HG03025 (cell line): ENCODE measurements around the gene UBR4.

ENCODE experiments used
- ATAC-seq: cut with Tn5 transposase; IDR thresholded peaks from one replicate; pipeline ENCODE4 v1.9.1; 2021; ENCODE audit warnings: mild to moderate bottlenecking, moderate library complexity; ENCODE audit not compliant: unreplicated experiment, low FRiP score

Gene UBR4

DNA sequence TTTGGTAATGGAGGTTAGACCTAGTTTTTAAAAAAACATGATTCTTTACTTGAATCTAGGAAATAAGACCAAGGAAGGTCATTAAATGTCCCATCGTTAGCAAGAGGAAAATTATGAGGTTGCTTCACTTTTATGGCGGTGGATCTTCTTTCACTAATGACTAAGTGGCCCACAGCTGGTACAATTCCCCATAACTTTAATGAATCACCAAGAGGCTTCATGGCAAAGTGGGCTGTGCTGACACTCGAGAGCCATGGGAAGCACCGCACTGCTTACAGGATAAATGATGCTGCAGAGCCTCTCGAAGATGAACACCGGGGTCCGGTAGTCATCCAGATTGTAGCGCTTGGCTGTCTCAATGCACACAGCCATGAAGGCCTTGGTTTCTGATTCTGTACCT, 108.8 kb downstream of the UBR4 start:
- no peak for ATAC-seq

DNA sequence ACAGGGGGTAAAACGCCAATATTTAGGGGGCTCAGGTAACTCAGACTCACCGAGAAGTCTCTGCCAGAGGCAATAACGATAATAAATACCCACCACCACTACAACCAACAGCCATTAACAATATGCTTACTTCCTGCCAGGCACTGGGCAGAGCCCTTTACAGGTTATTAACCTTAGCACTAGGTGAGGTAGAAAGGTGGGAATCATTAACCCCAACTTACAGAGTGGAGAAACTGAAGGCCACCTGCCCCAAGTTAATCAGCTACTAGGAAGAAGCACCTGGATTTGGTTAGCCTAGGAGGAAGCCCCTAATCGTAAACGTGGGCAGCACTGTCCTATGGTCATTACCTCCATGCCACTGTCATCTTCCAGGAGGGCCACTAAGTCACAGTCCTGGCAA, 110.0 kb downstream of the UBR4 start:
- ATAC-seq, result no peak

DNA sequence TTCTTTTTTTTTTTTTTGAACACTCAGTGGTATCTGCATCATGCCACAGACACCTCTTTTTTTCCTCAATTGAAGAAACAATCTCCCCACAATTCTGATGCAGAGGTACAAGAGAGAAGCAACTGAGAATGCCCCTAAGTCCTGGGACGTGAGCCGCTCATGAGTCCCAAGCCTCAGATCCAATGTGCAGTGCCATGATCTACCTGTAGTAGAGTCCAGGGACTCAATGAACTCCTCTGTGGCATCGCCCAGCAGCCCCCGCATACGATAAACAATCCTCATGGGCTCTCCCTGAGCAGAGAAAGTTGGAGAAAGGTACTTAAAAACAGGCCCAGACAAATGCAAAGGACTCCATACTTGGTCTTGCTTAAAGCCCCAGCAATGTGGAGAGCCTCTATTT, 113.1 kb downstream of the UBR4 start:
- ATAC-seq, result no peak

DNA sequence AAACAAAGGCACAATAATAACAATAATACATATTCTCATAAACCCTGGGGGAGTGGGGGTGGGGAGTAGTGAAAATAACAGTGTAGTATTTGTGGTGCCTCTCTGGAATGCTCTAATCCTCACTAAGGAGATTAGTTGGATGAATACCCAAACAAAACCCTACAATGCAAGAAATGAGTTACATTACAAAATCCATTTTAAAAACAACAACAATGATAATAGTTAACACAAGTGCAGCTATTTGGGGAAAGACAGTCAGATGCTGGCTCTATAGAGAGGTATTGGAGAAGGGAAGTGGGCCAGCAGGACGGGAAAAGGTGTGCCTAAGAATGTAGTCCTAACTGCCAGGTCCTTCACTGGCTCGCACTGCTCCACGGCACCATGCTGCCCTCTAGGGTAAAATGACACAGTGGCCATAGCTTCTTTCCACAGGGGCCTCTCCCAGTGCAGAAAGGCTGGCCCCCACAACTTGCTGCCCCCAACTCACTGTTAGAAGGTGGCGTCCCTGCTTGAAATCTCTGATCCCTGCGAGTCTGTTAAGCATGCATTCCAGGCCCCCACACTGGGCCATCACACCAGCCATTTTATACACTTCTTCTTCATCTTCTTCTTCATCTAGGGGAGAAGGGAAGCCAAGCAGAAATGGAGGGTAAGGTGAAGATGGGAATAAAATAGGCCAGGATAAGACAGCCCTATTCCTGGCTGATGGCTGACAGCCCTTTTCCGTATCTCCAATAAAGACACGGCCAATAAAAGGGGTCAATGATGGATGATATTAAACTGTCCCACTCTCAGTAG, 113.8 kb downstream of the UBR4 start:
- no peak for ATAC-seq

DNA sequence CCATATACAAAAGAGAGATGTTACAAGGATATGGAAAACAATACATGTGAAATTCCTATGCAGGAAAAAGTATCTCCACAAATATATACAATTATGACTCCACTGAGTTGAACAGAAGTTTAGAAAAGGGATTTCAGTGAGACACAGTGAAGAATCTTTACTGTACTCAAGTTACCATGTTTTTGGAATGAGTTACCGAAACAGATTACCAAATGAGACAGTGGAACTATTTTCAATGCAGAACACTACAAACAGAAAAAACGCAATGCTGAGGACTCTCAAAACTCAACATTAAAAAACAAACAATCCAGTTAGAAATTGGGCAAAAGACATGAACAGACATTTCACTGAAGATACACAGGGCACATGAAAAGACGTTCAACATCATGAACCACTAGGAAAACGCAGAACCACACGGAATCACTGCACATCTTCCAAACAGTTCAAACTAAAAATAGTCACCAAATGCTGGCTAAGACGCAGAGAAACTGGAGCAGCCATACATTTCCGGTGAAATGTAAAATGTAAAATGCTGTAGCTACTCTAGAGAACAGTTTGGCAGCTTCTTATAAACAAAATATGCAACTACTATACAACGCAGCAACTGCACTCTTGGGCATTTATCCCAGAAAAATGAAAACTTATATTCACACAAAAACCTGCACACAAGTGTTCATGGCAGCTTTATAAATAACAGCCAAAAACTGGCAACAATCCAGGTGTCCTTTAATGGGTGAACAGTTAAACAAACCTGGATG, 118.7 kb downstream of the UBR4 start:
- no peak for ATAC-seq

DNA sequence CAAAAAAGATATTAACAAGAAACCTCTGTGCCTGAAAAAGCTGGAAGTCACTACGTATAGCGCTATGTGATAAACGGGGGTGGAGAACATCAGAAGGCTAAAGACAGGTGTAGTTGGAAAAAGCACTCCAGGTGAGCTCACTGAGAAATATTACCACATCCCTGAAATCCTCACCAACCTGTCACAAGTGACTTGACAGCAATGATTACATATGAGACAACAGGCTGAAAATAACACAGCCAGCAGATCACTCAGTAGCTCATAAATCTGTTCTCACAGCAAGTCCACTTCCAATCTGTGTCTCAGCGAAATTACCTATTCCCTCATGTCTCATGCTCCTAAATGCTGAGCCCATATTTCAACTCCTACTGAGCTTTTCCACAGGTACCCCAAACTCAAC, 120.5 kb downstream of the UBR4 start:
- no peak for ATAC-seq

DNA sequence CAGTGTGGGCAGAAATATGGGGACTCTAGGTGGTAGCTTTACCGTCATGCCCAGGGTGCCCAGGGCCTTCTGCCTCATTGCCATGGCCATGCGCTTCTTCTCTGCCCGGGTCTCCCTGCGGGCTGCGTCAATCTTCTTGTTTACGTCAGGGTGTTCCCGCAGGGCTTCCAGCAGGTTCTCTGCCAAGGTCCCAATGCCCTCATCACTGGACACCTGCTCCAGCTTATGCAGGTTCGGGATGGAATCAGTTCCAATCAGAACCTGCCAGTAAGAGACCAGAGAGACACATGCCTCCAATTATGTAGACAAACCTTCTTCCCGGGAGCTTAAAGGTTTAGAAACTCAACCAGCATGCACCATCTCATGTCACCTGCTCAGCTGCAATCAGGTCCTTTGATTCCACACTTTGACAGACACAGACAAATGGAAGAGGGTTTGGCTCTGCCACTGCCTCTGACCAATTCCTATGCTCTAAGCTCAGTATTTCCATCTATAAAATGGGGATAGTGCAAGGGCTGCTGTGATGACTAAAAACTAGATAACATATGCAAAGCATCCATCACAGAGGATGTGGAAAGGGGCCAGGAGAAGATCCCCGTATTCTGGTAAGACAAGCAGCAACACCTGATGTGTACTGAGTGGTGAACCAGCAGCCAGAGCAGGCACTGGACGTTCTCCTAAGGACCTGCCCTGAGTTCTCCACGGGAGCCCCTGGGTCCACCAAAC, 121.2 kb downstream of the UBR4 start:
- no peak for ATAC-seq

DNA sequence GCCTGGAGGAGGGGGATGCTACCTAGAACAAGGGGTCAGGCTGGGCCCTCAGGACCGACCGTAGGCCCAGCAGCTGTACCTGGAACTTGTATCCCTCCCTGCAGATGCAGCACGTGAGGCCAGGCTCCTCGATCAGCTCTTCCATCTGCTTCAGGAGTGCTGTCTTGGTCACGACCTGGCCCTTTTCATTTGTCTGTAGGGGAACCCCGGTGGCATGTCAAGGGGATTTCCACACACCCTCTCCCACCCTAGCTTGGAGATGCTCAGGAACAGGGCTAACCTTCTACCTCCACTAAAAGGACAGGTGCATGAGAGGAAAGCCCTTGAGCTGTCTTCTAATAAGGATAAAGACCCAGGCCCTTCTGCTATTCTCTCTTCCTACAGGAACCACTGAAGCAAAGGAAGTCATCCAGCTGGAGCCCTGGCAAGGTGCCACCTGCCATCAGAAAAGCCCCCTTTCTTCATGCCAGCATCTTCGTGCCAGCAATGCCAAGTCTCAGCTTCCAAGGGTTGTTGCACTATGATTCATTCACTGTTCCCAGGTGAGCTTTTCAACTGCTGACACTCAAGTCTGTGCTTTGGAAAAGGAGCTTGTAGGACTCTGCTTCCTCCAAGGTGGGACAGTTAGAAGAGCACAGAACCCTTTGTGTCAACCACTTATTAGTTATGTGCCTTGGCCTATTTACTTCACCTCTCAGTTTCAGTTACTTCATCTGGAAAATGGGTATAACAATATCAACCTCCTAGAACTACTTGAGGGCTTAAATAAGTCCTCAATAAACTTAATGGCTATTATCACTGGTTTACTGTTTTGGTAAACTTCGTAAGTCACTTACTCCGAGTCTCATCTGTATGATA, 122.1 kb downstream of the UBR4 start:
- ATAC-seq, result no peak

DNA sequence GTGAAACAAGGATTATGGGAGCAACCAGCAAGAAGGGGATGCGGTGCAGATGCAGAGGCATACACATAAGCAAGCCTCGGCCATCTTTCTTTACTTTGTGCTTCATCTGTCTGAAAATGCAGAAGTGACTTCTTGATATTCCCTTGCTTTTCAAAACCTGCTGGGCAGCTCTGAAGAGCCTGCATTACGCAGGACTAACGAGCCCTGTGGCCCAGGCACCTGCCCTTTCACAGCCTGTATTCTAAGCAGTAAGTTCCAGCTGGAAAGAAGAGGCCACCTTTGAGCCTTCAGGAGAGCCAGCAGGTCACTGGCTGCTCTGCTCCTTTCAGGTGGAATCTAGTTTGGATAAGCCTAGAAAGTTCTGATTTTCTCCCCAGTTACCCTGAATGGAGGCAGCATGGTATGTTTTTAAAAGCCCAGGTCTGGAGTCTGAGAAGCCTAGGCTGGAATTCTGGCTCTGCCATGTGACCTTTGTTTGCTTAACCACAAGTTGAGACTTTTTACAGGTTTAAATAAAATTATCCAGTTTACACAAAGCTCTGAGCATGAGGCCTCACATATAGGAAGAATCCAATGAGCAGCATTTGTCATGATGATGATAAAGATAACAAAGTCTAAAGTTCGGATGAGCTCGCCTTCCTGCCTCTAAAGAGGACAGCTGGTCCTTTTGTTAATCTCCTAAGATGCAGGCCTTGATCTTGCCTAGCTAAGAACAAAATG, 122.9 kb downstream of the UBR4 start:
- no peak for ATAC-seq

DNA sequence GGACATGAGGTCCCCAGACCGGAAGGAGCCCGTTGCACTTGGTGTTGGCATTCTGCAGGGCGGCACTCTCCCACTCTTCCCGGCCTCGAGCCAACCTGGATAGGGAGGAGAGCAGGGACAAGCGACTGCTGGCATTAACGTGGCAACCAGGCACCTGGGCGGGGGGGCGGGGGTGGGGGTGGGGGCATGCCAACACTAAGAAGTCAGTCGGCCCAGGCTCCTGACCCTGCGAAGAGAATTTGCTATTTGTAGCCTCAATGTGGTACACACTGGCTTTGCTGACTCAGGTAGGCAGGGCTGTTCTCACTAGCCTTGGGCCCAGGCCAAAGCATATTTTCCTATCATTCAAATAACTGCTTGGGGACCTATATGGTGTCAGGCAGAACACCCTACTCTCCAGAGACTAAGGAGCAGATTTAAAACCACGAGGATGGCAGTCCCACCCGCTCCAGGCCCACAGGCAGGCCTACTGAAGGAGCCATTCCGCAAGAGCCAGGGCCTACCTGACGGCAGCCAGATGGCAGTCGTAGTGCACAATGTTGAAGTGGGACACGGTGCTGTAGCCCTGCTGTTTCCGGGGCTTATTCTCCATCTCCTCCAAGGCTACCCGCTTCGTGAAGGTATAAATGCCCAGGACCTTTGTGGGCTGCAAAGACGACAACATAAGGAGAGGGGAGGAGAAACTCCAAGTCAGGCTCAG, 123.7 kb downstream of the UBR4 start:
- no peak for ATAC-seq

DNA sequence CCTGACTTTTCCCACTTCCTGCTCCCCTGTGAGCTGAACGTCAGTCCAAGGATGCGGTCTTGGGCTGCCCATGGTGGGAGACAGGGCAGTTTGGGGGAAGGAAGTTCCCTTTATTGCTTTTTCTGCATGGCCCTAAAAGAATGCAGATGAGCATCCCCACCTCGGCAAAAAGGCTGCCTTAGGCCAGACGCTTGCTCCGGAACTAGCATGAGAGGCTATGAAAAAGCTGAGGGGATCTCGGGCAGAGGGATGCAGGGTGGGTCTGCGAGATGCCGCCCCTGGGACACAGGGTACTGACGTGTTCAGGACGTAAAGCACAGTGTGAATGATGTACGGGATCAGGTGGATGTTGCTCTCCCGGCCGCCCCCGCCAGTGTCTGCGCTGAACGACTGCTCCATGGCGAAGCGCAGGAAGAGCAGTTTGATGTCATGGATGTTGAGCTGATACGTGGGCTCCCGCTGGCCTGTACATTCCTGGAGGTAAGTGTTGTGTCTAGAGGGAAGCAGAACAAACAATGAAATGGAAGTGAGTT, 125.8 kb downstream of the UBR4 start:
- ATAC-seq, result no peak

DNA sequence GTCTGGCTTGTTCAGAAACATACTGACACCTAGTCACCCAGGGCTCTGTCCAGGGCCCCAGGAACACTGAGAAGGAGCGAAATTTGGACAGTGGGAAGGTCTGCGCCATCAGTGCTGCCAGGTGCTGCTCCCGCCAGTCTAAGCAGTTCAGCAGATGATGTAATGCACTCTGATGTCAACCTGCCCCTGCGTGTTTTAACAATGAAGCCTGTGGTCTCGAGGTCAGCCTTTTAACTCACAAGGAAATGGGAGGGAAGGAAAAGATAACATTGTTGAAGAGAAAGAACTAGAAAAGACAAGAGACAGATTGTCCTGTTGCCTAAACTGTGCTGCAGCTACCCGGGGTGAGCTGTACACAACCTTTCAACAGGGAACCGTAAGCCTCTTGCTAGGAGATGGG, 127.0 kb downstream of the UBR4 start:
- no peak for ATAC-seq

DNA sequence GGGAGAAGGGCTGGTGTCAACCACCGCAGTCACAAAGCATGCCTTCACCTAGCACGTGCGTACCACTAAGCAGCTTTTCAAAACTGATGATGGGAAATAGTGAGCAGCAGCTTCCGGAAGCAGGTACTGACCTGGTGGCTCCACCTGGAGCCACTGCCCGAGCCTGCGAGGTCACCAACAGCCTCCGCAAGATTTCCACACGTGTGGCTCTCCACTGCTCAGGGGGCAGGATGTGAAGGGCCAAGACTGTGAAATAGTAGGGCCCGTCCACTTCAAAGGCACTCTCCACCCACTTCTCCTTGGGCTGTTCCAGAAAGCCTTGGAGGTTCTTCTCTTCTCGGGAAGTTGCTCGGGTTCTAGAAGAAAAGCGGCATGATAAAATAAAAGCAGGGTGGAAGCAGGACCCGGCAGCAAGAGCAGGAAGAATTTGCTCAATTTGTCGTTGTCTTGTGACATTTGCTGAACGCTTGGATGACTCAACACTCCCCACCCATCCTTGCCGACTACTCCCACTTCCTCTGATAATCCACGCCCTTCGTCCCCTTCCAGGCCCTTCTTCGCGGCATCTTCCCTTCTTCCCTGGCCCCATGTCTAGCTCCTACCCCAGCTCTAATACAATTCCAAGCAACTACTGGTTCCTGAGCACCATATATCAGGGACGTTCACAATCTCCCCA, 128.7 kb downstream of the UBR4 start:
- no peak for ATAC-seq

DNA sequence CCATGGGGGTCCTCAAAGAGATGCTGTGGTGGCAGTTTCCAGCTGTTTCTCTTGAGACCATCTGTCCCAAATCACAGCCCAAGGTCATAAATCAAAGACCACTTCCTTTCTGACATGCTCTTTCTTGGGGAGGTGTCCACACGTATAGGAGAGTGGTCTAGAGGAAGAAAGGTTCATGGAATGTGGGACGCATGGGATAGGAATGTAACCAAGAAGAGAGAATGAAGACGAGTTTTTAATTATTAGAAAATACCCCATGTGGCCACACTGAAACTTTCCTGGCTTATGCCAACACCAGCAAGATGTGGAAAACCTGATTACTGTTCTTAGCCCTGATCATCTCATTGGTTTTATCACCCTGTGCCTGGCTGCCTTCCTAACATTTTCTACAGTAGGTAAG, 129.3 kb downstream of the UBR4 start:
- no peak for ATAC-seq

DNA sequence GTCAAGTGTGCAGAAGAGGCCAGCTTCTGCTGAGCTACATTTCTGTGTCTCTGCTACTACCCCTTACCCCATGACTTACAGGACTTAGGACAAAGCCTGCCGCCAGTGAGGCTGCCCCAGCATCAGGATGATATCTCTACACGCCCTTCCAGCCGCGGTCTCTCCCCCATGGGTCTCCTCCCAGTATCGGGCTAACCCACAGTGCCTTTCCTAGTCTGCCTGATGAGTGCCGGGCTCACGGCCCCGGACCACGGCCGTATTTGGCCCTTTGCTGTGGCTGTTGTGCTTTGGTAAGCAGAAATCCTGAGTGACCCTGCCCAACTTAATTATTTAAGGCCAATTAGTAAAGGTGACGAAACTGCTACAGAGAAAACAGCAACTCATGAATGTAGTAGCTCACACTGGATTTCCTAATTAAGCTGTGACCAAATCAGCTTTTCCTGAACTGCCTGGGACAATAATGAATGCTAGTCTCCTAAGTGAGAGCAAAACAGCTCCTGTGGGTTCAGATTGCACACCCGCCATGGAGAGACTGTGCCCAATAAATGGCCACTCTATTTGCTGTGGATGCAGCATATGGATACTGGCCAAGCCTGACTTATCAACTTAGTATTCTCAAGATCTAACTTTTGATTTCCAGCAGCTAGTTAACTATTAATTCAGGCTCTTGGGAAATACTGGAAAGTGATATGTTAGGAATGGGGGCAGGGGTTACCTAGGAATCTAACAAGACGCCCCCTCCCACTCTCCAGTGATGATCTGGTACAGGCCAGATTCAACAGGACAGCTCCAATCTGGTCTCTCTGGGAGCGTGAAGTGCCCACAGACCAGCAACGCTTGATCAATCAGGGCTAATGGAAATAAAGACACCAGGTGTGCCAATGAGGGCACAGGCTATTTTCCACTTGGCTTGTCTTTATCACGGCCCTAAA, 130.3 kb downstream of the UBR4 start:
- ATAC-seq, result no peak

DNA sequence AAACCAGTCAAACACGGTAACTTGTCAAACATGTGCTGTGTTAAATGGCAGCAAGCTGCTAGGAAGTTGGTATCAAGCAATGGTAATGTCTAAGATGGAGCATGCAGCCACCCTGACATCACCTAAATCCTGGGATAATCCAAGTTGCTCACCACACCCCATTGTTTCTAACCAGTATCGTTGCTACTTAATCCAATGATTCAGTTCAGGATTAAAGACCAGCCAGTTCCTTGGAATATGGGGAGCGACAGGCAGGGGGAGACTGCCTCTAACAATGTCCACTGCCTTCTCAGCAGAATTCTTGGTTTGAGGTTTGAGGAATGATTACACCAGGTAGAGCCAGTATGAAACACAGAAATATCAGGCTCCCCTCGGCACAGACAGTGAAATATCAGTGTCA, 131.5 kb downstream of the UBR4 start:
- no peak for ATAC-seq

DNA sequence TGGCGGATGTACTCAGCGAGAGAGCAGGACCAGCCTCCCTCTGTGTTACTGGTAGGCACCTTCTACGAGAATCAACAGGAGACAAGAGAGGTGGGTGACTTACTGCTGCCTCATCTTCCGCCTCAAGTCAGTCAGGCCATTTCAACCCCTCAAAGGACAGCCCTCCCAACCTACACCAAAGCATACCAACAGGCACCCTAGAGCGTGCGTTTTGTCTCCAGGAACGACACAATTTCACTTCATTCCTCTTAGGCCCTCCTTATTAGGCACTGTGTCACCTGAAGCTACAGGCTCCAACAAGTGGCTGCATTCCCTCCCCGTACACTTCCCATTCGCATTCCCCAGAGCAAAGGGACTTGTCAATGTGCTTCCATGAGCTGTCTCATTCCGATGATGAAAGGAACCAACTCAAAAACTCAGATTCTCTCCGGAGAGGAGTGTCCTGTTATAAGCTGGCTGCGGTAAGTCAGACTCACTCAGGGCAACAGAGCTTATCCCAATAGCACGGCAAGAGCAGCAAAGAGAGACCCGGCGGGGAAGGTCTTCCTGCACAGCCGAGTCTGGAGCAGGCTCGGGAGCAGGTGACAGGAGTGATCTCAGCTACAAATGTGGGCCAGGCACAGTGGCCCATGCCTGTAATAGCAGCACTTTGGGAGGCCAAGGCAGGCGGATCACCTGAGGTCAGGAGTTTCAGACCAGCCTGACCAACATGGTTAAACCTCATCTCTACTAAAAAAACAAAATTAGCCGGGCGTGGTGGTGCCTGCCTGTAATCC, 133.0 kb downstream of the UBR4 start:
- no peak for ATAC-seq
